Neuron (in vitro differentiated cells): ENCODE results near the gene NR2F6.
A peak's percentile ranks its signal among the peaks of the same experiment; 100 is the strongest.

Source experiments
- H2AFZ ChIP-seq: one replicate; pipeline ENCODE4 v1.6.1; 2013; ENCODE audit warnings: low read depth, mild to moderate bottlenecking, inconsistent platforms, low read length, moderate library complexity
- H3K27me3 ChIP-seq: one replicate; pipeline ENCODE4 v1.6.1; 2013; ENCODE audit warnings: low read length; ENCODE audit not compliant: insufficient read depth
- H3K36me3 ChIP-seq: one replicate; pipeline ENCODE4 v1.6.1; 2013; ENCODE audit warnings: low read length; ENCODE audit not compliant: insufficient read depth
- H3K4me1 ChIP-seq: one replicate; pipeline ENCODE4 v1.6.1; 2013; ENCODE audit warnings: low read length; ENCODE audit not compliant: insufficient read depth
- H3K4me3 ChIP-seq: 2 replicates; pipeline ENCODE4 v1.5.1; 2013; ENCODE audit warnings: mild to moderate bottlenecking, low read length, moderate library complexity
- H3K9me3 ChIP-seq: one replicate; pipeline ENCODE4 v1.6.1; 2013; ENCODE audit warnings: low read length

NR2F6 gene

DNA sequence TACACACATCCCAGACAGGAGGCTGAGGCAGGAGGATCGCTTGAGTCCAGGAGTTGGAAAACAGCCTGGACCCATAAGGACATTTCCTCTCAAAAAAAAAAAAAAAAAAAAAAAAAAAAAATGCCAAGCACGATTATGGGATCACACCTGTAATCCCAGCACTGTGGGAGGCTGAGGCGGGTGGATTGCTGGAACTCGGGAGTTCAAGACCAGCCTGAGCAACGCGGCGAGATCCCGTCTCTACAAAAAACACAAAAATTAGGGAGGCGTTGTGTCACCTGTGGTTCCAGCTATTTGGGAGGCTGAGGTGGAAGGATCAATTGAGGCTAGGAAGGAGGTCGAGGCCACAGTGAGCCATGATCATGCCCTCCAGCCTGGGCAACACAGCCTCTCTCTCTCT lies 20.7 kb downstream of the NR2F6 start:
- Histone ChIP-seq H3K4me1 (no peaks in the 10 kb centered on the region), H3K9me3 (no peaks in the 10 kb centered on the region), H3K4me3 (no peak overlapping the region), H2AFZ (no peak overlapping the region), H3K36me3 (no peaks in the 10 kb centered on the region), H3K27me3 (no peaks in the 10 kb centered on the region)

DNA sequence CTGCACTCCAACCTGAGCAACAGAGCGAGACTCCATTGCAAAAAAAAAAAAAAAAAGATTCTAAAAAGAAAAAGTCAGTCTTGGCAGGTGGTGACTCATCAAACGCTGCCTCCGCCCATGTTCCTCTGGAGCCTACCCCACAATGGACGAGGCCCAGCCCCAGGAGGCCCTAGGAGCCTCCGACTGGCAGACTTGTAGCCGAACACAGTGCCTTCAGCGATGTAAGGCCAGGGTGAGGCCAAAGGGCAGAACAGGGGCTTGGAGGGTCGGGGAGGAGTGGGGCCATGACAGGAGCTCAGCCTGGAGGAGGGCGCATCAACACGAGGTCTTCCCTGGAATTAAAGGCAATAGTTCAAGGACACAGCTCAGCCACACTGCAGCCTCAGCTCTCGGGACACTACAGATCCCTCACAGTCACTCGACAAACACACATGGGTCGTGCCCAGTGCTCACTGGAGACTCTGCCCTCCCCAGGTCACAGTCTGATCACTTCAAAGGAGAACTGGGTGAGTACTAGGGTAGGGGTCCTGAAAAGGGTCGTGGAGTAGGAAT lies 25.4 kb downstream of the NR2F6 start:
- Histone ChIP-seq H2AFZ (no peak overlapping the region), H3K9me3 (no peaks in the 10 kb centered on the region), H3K27me3 (no peaks in the 10 kb centered on the region), H3K36me3 (peaks cover 19% of the 10 kb centered on the region), H3K4me3 (no peak overlapping the region), H3K4me1 (no peaks in the 10 kb centered on the region)

DNA sequence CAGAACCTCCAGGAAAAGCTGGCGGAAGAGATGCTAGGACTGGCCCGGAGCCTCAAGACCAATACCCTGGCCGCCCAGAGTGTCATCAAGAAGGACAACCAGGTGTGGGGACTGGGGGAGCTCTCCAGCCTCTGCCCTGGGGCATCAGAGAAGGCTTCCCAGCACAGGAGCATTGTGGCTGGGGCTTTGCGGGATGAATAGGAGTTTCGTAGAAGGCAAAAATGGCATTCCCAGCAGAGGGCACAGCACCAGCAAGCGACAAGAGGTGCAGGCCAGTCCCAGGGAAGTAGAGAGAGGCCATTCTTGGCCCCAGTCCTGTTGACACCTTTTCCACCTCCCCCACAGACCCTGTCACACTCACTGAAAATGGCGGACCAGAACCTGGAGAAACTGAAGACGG lies 26.4 kb downstream of the NR2F6 start:
- H3K27me3 ChIP-seq, result no peaks in the 10 kb centered on the region
- H3K4me1 ChIP-seq, result peaks cover 7% of the 10 kb centered on the region
- peaks cover 19% of the 10 kb centered on the region for H3K36me3 ChIP-seq
- H3K4me3 ChIP-seq, result no peak overlapping the region
- H2AFZ ChIP-seq, result no peak overlapping the region
- no peaks in the 10 kb centered on the region for H3K9me3 ChIP-seq

DNA sequence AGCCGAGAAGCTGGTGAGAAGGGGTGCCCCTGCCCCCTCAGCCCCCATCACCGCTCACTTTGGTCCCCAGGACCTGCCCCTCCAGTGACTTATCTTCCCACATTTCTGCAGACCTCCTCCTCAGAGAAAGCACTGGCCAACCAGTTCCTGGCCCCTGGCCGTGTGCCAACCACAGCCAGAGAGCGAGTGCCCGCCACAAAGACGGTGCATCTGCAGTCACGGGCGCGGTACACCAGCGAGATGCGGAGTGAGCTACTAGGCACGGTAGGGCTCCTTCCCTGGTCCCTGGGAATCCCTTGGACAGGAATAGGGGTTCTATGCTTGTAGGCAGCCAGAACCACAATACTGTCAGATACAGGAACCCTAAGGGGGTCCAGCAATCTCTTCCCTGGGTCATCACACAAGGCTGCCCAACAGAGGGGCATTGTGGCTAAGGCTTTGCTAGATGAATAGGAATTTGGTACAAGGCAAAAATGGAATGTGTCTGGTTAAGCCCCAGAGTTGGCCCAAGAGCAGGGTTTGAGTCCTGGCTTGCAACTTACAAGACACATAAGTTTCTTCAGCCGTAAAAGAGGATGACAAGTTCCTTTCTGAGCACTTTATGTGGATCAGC lies 29.6 kb downstream of the NR2F6 start:
- H2AFZ ChIP-seq, result no peak overlapping the region
- H3K4me3 ChIP-seq, result peak overlapping the region; percentile 76
- peaks cover 8% of the 10 kb centered on the region for H3K4me1 ChIP-seq
- H3K9me3 ChIP-seq, result no peaks in the 10 kb centered on the region
- no peaks in the 10 kb centered on the region for H3K27me3 ChIP-seq
- H3K36me3 ChIP-seq, result peaks cover 30% of the 10 kb centered on the region

DNA sequence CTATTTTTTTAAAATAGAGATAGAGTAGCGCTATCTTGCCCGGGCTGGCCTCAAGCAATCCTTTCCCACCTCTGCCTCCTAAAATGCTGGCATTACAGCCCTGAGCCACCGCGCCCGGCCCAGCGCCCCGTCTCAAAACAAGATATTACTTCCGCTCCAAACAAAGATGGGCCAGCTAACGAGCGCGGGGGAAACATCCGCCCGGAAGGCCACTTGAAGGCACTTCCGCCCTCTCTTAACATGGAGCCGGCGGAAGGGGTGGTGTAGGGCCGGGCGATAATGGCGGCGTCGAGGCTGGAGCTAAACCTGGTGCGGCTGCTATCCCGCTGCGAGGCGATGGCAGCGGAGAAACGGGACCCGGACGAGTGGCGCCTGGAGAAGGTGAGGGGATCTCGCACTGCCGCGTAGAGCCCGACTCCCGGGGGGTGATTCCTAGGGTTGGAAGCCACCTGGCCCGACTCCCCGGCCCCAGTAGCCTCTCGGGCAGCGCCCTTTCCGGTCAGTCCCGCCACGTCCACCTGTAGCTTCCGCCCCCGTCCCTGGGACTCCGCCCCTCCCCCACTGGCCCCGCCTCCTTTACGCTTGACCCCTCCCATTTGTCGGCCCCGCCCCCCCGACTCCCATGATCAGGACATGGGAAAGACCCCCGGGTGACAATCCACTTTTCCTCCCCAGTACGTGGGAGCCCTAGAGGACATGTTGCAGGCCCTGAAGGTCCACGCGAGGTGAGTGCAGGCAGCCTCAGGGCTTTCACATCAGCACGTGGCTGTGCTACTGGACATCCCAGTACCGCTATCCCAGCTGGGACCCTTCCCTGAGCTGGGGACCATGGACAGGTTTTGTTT lies 30.4 kb downstream of the NR2F6 start, which contains the start of gene USE1:
Gene USE1, plus strand, starts transcription at position 231 of the 845 bp plus-strand sequence. Its CDS starts 49 bp downstream, at position 280.
- peak within 1 kb of the TSS; percentile 76 for H3K4me3 ChIP-seq
- peaks cover 34% of the 10 kb centered on the region for H3K36me3 ChIP-seq

DNA sequence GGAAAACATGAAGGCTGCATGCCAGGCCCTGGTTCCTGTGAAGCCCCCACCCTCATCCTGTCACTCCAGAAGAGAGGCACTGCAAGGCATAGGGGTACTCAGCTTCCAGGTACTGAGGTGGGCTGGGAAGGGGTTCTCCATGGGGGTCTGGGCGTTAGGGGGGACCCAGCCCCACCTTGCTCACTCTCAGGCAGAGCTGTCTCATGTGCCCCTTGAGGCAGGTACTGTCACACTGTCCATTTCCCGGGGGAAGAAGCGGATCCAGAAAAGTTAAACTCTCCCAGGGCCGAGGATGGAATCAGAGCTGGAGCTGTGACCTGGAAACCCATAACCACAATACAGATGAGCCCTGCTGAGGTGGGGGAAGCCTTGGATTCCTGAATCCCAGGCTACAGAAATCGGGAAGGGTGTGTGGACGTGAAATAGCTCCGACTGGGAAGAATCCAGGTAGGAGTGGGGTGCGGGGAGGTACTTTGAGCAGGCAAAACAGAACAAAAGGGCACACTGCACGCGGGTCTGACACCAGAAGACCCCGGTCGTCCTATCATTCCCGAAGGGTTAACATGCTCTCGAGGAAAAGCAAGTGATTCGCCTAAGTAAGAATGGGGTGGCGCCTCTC lies 31.1 kb downstream of the NR2F6 start:
- Histone ChIP-seq H3K36me3 (peaks cover 39% of the 10 kb centered on the region), H2AFZ (peak overlapping the region; percentile 78), H3K4me1 (peaks cover 8% of the 10 kb centered on the region)

More for the DNA sequence above, 30.4 kb downstream of the NR2F6 start, which contains the start of gene USE1:
- peak within 1 kb of the TSS; percentile 78 for H2AFZ ChIP-seq
- H3K9me3 ChIP-seq, result no peaks in the 10 kb centered on the region
- peaks cover 8% of the 10 kb centered on the region for H3K4me1 ChIP-seq
- no peaks in the 10 kb centered on the region for H3K27me3 ChIP-seq

DNA sequence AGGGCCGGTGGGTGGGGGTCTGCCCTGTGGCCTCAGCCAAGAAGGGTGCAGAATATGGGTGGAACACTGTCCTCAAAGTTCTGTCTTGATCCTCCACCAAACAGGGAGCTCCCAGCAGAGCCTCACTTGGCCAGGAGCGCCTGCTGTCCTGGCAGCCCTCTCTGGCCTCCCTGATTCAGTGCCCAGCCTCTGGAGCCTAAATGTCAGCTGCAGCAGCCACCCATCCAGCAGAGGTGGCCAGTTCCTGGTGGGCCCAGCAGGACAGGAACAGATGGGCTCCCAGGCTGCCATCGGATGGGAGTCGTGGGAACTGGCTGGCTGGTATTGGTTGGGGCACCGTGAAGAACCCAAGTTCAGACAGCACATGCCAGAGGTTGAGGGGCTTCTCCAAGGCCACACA lies 32.4 kb downstream of the NR2F6 start:
- H3K27me3 ChIP-seq, result no peaks in the 10 kb centered on the region
- H3K4me1 ChIP-seq, result peaks cover 8% of the 10 kb centered on the region
- H3K9me3 ChIP-seq, result peaks cover 1% of the 10 kb centered on the region
- no peak overlapping the region for H2AFZ ChIP-seq
- peaks cover 44% of the 10 kb centered on the region for H3K36me3 ChIP-seq
- no peak overlapping the region for H3K4me3 ChIP-seq

More for the DNA sequence above, 31.1 kb downstream of the NR2F6 start:
- H3K9me3 ChIP-seq, result no peaks in the 10 kb centered on the region
- H3K27me3 ChIP-seq, result no peaks in the 10 kb centered on the region
- H3K4me3 ChIP-seq, result peak overlapping the region; percentile 76

DNA sequence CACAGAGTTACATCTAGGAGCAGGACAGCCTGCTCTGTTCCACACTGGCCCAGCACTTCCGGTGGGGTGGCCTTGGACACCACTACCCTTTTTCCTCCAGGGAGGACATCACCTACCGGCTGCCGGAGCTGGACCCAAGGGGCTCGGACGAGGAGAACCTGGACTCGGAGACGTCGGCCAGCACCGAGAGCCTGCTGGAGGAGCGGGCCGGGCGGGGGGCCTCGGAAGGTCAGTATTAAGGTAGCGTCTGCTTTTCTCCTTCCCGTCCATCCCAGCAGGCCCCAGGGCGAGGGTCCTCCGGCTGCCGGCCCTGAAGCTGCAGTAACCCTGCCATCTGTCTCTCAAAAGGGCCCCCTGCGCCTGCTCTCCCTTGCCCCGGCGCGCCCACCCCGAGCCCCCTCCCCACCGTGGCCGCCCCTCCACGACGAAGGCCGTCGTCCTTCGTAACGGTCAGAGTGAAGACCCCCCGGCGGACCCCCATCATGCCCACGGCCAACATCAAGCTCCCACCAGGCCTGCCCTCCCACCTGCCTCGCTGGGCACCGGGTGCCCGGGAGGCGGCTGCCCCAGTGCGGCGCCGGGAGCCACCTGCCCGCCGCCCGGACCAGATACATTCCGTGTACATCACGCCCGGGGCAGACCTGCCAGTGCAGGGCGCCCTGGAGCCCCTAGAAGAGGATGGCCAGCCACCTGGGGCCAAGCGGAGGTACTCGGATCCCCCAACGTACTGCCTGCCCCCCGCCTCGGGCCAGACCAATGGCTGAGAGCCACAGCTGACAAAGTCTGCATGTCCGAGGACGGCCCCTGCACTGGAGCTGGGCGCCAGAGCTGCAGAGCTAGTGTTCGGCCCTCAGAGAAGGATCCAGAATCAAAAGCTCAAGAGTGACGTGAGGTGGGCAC lies 33.9 kb downstream of the NR2F6 start:
- H2AFZ ChIP-seq, result no peak overlapping the region
- H3K4me3 ChIP-seq, result no peak overlapping the region
- peaks cover 1% of the 10 kb centered on the region for H3K9me3 ChIP-seq
- peaks cover 8% of the 10 kb centered on the region for H3K4me1 ChIP-seq
- H3K36me3 ChIP-seq, result peaks cover 38% of the 10 kb centered on the region
- no peaks in the 10 kb centered on the region for H3K27me3 ChIP-seq

DNA sequence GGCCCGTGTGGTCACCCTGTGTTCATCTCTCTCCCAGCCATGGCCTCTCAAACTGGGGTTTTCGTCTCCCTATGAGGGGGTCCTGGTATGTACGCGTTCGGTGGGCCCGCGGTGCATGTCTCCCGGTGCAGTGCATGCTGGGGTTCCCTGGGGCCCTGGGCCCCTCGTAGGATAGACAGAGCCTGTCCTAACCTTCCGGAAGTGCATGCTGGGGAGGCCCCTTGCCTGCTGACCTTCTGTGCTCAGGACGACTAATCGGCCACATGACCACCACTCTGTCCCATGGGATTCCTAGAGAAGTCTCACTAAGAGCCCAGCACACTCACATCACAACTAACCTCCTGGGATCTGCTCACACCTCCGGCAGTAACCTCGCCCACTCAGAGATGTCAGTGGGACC lies 35.4 kb downstream of the NR2F6 start:
- Histone ChIP-seq H2AFZ (no peak overlapping the region), H3K27me3 (no peaks in the 10 kb centered on the region), H3K9me3 (peaks cover 1% of the 10 kb centered on the region), H3K4me1 (peaks cover 8% of the 10 kb centered on the region), H3K4me3 (no peak overlapping the region), H3K36me3 (peaks cover 52% of the 10 kb centered on the region)

DNA sequence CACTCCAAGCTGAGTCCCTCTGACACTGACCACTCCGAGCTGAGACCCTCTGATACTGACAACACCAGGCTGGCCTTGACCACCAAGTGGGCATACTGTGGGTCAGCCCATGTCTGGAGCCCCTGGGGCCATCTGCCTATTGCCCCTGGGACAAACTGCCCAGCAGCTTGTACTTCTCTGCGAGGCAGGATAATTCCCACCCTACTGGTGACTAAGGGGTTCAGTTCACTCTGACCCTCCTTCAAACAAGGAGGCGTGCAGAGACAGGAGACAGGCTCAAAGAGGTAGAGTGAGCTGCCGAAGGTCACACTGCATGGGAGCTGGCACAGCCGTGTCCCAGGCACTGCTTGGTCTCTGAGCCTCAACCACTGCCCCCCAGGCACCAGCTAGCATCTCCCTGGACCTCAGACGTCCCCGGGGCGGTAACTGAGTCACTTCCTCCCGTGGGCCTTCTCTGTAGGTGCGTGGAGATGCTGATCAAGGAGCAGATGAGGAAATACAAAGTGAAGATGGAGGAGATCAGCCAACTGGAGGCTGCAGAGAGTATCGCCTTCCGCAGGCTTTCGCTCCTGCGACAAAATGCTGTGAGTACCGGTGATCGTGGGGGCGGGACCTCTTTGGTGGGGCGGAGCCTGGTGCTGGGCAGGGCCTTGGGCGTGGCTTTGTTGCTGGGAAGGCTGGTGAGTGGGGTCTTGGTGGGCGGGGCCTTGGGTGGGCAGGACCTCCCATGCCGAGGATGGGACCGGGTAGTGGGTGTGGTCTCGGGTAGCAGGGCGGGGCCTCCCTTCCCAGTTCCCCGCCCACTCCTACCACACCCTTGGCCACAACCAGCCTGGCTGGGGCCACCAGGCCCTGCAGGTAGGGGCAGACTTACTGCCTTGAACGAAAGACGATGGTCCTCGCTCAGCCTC lies 36.3 kb downstream of the NR2F6 start:
- Histone ChIP-seq H3K4me1 (peaks cover 2% of the 10 kb centered on the region), H3K9me3 (peaks cover 1% of the 10 kb centered on the region), H2AFZ (no peak overlapping the region), H3K27me3 (no peaks in the 10 kb centered on the region), H3K36me3 (peaks cover 58% of the 10 kb centered on the region), H3K4me3 (no peak overlapping the region)

DNA sequence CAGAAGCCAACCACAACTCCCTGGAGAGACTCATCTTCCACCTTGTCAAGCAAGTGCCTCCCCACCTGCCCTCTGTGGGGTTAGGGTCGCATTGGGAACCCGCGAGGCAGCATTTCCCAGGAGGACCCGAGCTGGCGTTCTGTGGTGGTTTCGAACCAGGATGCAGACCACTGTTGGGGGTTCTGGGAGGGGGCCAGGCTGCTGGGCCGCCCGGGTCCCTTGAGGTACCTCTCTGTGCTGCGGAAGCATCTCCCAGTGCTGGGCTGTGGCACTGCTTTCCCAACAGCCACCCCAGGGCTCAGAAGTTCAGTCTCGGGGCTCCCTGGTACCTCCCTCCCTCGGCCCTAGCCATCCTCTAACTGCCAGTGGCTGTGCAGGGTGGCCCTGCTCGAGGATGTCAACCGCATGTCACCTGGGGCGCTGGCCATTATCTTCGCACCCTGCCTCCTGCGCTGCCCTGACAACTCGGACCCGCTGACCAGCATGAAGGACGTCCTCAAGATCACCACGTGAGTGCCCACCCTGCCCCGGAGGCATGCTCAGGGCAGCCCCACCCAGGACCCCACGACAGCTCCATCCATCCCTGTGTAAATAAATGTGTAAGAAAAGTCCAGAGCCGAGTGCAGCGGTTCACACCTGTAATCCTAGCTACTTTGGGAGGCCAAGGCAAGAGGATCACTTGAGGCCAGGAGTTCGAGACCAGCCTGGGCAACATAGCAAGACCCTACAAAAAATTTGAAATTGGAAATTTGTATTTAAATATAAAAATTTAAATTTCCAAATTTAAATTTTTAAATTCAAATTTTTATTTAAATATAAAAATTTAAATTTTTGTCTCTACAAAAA lies 38.8 kb downstream of the NR2F6 start:
- peaks cover 66% of the 10 kb centered on the region for H3K36me3 ChIP-seq
- H3K27me3 ChIP-seq, result no peaks in the 10 kb centered on the region
- no peak overlapping the region for H2AFZ ChIP-seq

More for the DNA sequence above, 38.8 kb downstream of the NR2F6 start:
- Histone ChIP-seq H3K9me3 (peaks cover 1% of the 10 kb centered on the region), H3K4me1 (no peaks in the 10 kb centered on the region), H3K4me3 (no peak overlapping the region)
